Natural killer cell (primary cell): ENCODE results near the gene ATXN1. TPM values are rescaled to one million over a fixed set of nuclear protein-coding genes. Genes with fewer than 3 reads are reported as not detected.
A peak's percentile ranks its signal among the peaks of the same experiment; 100 is the strongest.

Experiments used
- ATAC-seq, 3 donors: fragments of 150-1000 bp in 2 of 3; fragments of 200-7000 bp in 1 of 3; cut with Tn5 transposase; 1 replicate in 1 of 3; 2 replicates in 2 of 3; pipeline ENCODE4 v1.10.0; 2021; ENCODE audit warnings: mild to moderate bottlenecking in 2 of 3, moderate library complexity in 2 of 3
- DNase-seq, 2 donors: peaks; one replicate each; pipeline versions ENCODE4 v3.0.0 to v3.0.0-alpha.2; 2013 to 2021; ENCODE audit warnings: mixed read lengths in 1 of 2
- H3K27ac ChIP-seq: one replicate; pipeline ENCODE4 v1.5.1; 2013; ENCODE audit warnings: mild to moderate bottlenecking, low read length
- H3K27me3 ChIP-seq: one replicate; pipeline ENCODE4 v1.6.1; 2013; ENCODE audit warnings: low read length; ENCODE audit not compliant: control insufficient read depth, insufficient read depth
- H3K36me3 ChIP-seq: one replicate; pipeline ENCODE4 v1.6.1; 2013; ENCODE audit warnings: low read length; ENCODE audit not compliant: control insufficient read depth, insufficient read depth
- H3K4me1 ChIP-seq: one replicate; pipeline ENCODE4 v1.6.1; 2013; ENCODE audit warnings: low read length; ENCODE audit not compliant: control insufficient read depth, insufficient read depth
- H3K4me3 ChIP-seq: one replicate; pipeline ENCODE4 v1.5.1; 2013; ENCODE audit warnings: low read length
- H3K9me3 ChIP-seq: one replicate; pipeline ENCODE4 v1.6.1; 2013; ENCODE audit warnings: low read length; ENCODE audit not compliant: control insufficient read depth, insufficient read depth
- H3K27ac Mint-ChIP-seq, 2 donors: one replicate each; pipeline ENCODE4 v1.8.0; 2022; ENCODE audit warnings: mild to moderate bottlenecking in 2 of 2, mixed read lengths in 2 of 2, moderate library complexity in 1 of 2
- H3K27me3 Mint-ChIP-seq, 2 donors: one replicate each; pipeline ENCODE4 v1.8.0; 2022; ENCODE audit warnings: low read depth in 2 of 2, mixed read lengths in 2 of 2
- H3K36me3 Mint-ChIP-seq: one replicate; pipeline ENCODE4 v1.8.0; 2022; ENCODE audit warnings: mixed read lengths
- H3K4me1 Mint-ChIP-seq, 2 donors: one replicate each; pipeline ENCODE4 v1.8.0; 2022; ENCODE audit warnings: mixed read lengths in 2 of 2
- H3K4me3 Mint-ChIP-seq: one replicate; pipeline ENCODE4 v1.8.0; 2022; ENCODE audit warnings: mild to moderate bottlenecking, moderate library complexity, mixed read lengths
- H3K9me3 Mint-ChIP-seq, 2 donors: one replicate each; pipeline ENCODE4 v1.8.0; 2022; ENCODE audit warnings: mixed read lengths in 2 of 2
- WGBS: methylation state at CpG from one replicate; pipeline ENCODE4 v1.1.7; 2013; ENCODE audit warnings: missing lambda C conversion rate; ENCODE audit not compliant: insufficient coverage; 5-methylcytosine and 5-hydroxymethylcytosine counted together
- intact Hi-C: fragments of 100-400 bp; cut with micrococcal nuclease; formaldehyde crosslinking; loops from one replicate; pipeline ENCODE4 v1.14.2; 2022
- total RNA-seq, 4 donors: library from RNA; stranded (reverse); fragments of 120-200 nt in 1 of 4; gene quantifications; one replicate each; pipeline versions ENCODE4 v1.2.3 to v1.2.4, GENCODE V29; 2013 to 2022
- TF ChIP-seq, protein P1 (sequence below): fragments of 200-600 bp; IDR thresholded peaks from one replicate; pipeline ENCODE4 v1.8.0; 2022; ENCODE audit warnings: antibody characterized with exemption

ATXN1 gene
- total RNA-seq, 3 donors from 2014 or later (not counting 1 experiment from before 2014, with no cell fraction given), result 90.4 to 120 (median 97.9) TPM

DNA sequence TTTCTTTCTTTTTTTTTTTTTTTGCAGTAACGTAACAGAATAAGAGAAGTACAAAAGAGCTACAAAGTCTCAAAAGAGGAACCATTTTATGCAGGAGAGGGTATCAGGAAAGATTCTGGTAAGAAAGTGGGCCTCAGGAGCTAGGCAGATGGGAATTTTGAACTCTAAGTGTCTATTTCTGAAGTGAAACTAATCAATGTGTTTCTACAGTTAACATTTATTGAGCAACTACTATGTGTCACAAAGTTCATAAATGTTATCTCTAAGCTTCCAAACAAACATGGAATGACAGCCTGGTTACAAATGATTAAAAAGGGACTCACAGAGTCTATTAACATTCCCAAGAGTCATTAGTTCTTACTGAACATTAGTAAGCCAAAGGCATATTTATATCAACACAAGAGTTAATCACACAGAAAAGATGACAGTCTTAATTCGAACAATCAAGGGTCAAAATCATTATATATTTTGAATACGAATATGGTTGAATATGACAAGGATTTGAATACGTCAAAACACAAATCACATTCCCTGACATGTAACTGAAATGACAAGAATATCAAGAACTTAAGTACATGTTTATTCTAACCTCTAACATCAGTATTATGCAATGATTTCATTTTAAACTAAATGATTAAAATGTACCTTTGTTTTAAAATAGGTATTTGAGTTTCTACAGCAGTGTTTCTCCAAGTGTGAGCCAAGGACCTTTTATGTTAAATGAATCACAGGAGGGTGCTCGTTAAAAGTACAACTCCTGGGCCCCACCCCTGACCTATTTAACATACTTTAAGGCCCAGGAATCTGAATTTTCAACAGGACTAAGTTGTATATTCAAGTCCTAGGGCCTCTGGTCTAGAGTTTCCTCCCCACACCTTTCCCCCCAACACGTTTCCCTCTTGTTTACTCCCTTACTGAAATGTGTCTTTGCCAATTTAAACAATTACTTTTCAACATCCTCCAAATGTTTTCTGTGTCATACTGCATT is 89.7 kb downstream of the ATXN1 start:
- WGBS, result 83% methylated on average over 3 of the region's 6 CpGs
- intact Hi-C loops, result no loop called here
- Histone ChIP-seq H3K4me3 (no peak overlapping the region), H3K36me3 (no peaks in the 10 kb centered on the region), H3K9me3 (no peaks in the 10 kb centered on the region), H3K4me1 (peaks cover 7% of the 10 kb centered on the region), H3K27me3 (no peaks in the 10 kb centered on the region), H3K27ac (no peak overlapping the region)
- peak overlapping the region; percentile 37 to 45 for H3K27ac Mint-ChIP-seq
- no peak for ATAC-seq
- no peaks in the 10 kb centered on the region for H3K9me3 Mint-ChIP-seq
- H3K36me3 Mint-ChIP-seq, result no peaks in the 10 kb centered on the region
- no peak for DNase-seq
- H3K27me3 Mint-ChIP-seq, result no peaks in the 10 kb centered on the region
- no peak overlapping the region for H3K4me3 Mint-ChIP-seq
- TF ChIP-seq, protein P1, sequence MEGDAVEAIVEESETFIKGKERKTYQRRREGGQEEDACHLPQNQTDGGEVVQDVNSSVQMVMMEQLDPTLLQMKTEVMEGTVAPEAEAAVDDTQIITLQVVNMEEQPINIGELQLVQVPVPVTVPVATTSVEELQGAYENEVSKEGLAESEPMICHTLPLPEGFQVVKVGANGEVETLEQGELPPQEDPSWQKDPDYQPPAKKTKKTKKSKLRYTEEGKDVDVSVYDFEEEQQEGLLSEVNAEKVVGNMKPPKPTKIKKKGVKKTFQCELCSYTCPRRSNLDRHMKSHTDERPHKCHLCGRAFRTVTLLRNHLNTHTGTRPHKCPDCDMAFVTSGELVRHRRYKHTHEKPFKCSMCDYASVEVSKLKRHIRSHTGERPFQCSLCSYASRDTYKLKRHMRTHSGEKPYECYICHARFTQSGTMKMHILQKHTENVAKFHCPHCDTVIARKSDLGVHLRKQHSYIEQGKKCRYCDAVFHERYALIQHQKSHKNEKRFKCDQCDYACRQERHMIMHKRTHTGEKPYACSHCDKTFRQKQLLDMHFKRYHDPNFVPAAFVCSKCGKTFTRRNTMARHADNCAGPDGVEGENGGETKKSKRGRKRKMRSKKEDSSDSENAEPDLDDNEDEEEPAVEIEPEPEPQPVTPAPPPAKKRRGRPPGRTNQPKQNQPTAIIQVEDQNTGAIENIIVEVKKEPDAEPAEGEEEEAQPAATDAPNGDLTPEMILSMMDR, result no peak
- peaks cover 36 to 42% of the 10 kb centered on the region in 2 donors for H3K4me1 Mint-ChIP-seq

- peak overlapping the region; percentile 44 to 45 for H3K27ac Mint-ChIP-seq
- Histone ChIP-seq H3K4me3 (no peak overlapping the region), H3K9me3 (no peaks in the 10 kb centered on the region), H3K4me1 (peaks cover 7% of the 10 kb centered on the region), H3K36me3 (no peaks in the 10 kb centered on the region), H3K27ac (no peak overlapping the region), H3K27me3 (no peaks in the 10 kb centered on the region)
- TF ChIP-seq, protein P1, result no peak
- whole genome bisulfite sequencing, result 73% methylated on average over 2 of the region's 2 CpGs
- no peak for DNase-seq
- peaks cover 6% of the 10 kb centered on the region for H3K36me3 Mint-ChIP-seq
- no peaks in the 10 kb centered on the region for H3K9me3 Mint-ChIP-seq
- no peaks in the 10 kb centered on the region for H3K27me3 Mint-ChIP-seq
- H3K4me3 Mint-ChIP-seq, result no peak overlapping the region
- ATAC-seq, result no peak
- H3K4me1 Mint-ChIP-seq, result peaks cover 35 to 39% of the 10 kb centered on the region in 2 donors
- intact Hi-C loops, result no loop called here
These were observed 90.6 kb downstream of the ATXN1 start for GRCh38 chr6:16670617-16671051.

DNA sequence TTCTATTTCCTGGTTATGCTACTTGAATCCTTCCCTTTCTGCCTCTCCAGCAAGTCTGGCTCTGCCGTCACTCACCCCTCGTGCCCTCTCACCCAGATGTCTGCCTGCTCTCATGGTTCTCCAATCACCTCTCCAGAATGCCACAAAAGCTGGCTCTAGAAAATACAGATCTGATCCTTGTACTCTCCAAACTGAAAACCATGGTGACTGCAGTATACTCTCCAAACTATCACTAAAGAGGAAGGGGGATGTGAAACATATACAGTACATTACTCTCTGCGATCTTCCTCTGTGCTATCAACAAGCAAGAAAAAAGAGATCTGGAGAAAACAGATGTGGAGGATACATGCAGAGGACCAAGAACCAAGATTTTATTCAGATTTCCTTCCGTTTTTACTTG is 91.1 kb downstream of the ATXN1 start:
- Histone ChIP-seq H3K27ac (no peak overlapping the region), H3K9me3 (no peaks in the 10 kb centered on the region), H3K36me3 (no peaks in the 10 kb centered on the region), H3K4me3 (no peak overlapping the region), H3K27me3 (no peaks in the 10 kb centered on the region), H3K4me1 (peaks cover 7% of the 10 kb centered on the region)
- Mint-ChIP-seq H3K27ac (peak overlapping the region; percentile 33 to 44), H3K27me3 (no peaks in the 10 kb centered on the region), H3K36me3 (peaks cover 6% of the 10 kb centered on the region), H3K9me3 (no peaks in the 10 kb centered on the region), H3K4me3 (peak overlapping the region; percentile 9), H3K4me1 (peaks cover 35 to 39% of the 10 kb centered on the region in 2 donors)
- DNase-seq (no peak), ATAC-seq (no peak)
- intact Hi-C loops, result no loop called here
- 69% methylated on average over 3 of the region's 4 CpGs for WGBS
- TF ChIP-seq, protein P1, result no peak
